GM13977 (cell line): Measurements from ENCODE around the gene C1orf232.
A peak's percentile ranks its signal among the peaks of the same experiment; 100 is the strongest.

Experiments
- DNase-seq: peaks from one replicate; pipeline ENCODE4 v3.0.0; 2012; ENCODE audit warnings: low spot score
- in situ Hi-C: fragments of 300-500 bp; cut with MboI; formaldehyde crosslinking; loops from one replicate; pipeline ENCODE4 v1.12.0; 2022; ENCODE audit warnings: low sequenced_read_pairs, low pct_unique_long_range_greater_than_20kb, mixed read lengths, inconsistent platforms; ENCODE audit not compliant: unreplicated experiment
- TF ChIP-seq, protein P1 (sequence below): IDR thresholded peaks from 2 replicates; pipeline ENCODE4 v1.5.1; 2012; ENCODE audit warnings: mild to moderate bottlenecking, control low read depth; ENCODE audit not compliant: insufficient read depth; ENCODE audit errors: extremely low read depth, missing control alignments

The C1orf232 gene

DNA sequence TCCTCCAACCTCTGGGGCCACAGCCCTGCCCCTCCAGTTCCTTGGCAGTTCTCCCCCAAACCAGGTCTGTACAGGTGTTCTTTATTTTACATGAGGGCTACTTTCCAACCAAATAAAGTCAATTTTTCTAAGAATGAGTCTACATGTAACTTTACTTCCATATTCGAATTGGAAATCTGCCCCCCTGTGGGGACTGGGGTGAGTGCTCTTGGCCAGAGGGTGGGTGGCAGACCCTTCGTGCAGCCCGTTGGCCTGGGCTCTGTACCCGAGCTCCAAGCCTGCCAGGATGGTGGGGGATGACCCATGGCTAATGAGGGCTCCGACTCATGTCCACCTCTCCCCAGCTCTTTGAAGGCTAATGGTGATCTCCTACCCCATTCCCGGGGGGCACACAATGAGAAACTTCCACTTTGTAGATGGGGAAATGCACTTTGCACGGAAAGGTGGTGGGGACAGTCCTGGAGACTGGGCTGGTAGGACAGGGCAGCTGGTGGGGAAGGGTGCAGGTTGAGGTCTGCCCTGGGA, 21.1 kb upstream of the C1orf232 start:
- DNase-seq, result no peak
- TF ChIP-seq, protein P1, sequence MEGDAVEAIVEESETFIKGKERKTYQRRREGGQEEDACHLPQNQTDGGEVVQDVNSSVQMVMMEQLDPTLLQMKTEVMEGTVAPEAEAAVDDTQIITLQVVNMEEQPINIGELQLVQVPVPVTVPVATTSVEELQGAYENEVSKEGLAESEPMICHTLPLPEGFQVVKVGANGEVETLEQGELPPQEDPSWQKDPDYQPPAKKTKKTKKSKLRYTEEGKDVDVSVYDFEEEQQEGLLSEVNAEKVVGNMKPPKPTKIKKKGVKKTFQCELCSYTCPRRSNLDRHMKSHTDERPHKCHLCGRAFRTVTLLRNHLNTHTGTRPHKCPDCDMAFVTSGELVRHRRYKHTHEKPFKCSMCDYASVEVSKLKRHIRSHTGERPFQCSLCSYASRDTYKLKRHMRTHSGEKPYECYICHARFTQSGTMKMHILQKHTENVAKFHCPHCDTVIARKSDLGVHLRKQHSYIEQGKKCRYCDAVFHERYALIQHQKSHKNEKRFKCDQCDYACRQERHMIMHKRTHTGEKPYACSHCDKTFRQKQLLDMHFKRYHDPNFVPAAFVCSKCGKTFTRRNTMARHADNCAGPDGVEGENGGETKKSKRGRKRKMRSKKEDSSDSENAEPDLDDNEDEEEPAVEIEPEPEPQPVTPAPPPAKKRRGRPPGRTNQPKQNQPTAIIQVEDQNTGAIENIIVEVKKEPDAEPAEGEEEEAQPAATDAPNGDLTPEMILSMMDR, result no peak
- in situ Hi-C loops, result no loop called here

DNA sequence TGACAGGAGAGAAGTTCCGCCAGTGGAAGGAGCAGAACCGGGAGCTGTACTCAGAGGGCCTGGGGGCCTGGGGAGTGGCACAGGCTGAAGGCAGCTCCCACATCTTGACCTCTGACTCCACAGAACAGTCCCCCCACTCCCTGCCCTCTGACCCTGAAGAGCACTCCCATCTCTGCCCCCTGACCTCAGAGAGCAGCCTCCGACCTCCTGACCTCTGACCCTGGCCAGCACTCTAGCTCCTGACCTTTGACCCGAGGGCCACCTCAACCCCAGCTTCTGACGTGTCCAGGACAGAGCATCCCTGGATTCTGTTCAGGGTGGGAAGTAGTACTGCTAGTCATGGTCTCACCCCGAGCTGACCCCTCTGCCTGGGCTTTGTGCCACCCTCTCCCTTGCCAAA, 20.6 kb upstream of the C1orf232 start:
- no peak for DNase-seq
- TF ChIP-seq, protein P1, result no peak
- in situ Hi-C loops, result no loop called here

DNA sequence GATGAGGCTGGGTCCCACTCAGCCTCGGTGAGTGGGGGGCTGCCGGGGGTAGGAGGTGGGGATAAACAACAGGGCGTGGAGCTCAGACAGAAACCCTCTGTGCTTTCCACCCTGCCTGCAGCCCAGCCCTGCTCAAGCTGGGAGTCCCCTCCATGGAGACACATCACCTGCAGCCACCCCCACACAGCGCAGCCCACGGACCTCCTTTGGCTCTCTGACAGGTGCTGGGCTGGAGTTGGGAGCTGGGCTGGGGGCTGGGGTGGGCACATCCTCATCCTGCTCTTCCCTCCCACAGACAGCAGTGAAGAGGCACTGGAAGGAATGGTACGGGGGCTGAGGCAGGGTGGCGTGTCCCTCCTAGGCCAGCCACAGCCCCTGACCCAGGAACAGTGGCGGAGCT, 19.7 kb upstream of the C1orf232 start:
- TF ChIP-seq, protein P1, result no peak
- in situ Hi-C loops, result no loop called here
- no peak for DNase-seq

DNA sequence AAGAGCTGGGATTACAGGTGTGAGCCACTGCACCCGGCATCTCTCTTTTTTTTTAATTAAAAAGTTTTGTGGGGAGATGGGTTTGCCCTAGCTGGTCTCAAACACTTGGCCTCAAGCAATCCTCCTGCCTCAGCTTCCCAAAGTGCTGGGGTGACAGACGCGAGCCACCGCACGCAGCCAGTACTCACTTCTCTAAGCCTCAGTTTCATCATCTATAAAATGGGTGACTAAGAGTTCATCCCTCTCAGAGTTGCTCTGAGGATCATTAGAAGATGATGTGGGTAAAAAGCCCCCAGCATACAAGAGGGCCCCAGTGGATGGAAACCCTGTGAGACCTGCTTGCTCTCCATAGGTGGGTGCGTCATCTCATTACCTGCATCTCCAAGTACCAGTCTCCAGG, 19.1 kb upstream of the C1orf232 start:
- TF ChIP-seq, protein P1, result no peak
- DNase-seq, result no peak

DNA sequence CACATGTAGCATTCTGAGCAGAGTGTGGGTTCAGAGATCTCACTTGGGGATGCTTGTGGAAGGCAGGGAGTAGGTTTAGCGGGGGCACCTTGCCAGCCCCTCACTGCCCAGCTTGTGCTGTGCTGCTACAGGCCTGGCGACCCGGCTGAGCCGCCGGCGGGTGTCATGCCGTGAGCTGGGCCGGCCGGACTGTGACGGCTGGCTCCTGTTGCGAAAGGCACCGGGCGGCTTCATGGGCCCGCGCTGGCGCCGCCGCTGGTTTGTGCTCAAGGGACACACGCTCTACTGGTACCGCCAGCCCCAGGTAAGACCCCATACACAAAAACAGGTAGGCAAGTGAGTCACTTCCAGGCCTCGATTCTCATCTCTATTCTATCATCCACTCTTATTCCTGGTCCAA, 16.1 kb upstream of the C1orf232 start:
- DNase-seq, result peak; percentile 33
- TF ChIP-seq, protein P1, result no peak
- in situ Hi-C loops, result no loop called here

More for the DNA sequence above, 19.1 kb upstream of the C1orf232 start:
- in situ Hi-C loops, result no loop called here

DNA sequence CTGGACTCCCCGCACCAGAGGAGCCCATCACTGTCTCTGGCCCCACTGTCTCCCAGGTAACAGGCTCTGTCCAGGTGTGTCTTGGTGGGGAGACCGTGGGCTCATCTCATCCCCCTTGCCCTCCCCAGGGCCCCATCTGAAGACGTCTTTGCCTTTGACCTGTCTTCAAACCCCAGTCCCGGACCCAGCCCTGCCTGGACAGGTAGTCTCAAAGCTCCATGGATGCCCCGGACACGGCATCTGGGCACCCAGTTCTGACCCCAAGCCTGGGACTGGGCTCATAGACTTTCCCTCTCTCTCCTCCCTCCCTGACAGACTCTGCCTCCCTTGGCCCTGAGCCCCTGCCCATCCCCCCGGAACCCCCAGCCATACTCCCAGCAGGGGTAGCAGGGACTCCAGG, 15.3 kb upstream of the C1orf232 start:
- DNase-seq, result peak; percentile 24
- TF ChIP-seq, protein P1, result no peak
- in situ Hi-C loops, result no loop called here

DNA sequence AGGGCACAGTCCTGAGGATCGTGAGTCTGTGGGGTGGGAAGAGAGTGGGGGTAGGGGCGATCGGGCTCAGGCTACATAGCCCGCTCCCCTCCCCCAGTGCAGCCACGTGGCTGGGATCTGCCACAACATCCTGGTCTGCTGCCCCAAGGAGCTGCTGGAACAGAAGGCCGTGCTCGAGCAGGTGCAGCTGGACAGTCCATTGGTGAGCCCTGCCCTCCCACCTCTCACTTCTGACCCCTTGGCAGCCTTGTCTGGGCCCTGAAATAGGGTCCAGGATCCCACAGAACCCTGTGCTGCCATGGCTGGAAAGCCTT, 13.6 kb upstream of the C1orf232 start:
- TF ChIP-seq, protein P1, result no peak
- in situ Hi-C loops, result no loop called here
- no peak for DNase-seq
